ENCODE data around the gene FANCI.

DNA sequence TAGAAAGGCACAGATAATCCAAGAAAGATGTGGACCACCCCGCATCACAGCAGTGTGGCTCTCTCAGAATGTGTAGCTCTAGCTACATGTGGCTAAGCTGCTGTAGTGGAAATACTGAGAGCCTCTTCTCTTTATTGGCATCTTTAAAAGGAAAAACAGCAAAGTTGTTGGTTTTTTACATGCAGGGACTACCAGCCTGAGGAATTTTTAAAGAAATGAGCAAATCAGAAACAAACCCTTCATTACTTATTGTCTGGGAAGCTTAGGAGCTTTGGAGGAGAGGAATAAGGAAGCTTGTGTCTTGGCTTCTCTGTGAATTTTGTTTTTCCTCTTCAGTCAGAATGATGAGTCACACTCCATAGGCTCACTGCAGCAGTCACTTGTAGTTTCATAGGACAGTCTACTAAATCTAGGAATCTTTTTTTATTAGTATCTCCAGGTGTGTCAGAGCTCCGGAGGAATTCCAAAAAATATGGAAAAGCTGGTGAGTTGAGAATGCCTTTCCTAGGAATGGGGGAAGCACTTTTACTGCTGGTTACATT lies 63.3 kb downstream of the FANCI start:
- TF ChIP-seq, protein P1, sequence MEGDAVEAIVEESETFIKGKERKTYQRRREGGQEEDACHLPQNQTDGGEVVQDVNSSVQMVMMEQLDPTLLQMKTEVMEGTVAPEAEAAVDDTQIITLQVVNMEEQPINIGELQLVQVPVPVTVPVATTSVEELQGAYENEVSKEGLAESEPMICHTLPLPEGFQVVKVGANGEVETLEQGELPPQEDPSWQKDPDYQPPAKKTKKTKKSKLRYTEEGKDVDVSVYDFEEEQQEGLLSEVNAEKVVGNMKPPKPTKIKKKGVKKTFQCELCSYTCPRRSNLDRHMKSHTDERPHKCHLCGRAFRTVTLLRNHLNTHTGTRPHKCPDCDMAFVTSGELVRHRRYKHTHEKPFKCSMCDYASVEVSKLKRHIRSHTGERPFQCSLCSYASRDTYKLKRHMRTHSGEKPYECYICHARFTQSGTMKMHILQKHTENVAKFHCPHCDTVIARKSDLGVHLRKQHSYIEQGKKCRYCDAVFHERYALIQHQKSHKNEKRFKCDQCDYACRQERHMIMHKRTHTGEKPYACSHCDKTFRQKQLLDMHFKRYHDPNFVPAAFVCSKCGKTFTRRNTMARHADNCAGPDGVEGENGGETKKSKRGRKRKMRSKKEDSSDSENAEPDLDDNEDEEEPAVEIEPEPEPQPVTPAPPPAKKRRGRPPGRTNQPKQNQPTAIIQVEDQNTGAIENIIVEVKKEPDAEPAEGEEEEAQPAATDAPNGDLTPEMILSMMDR (IDR thresholded peaks at IDR 0.05): no peak
- no peak for TF ChIP-seq POLR2A (IDR thresholded peaks at IDR 0.05)
